Cardiac ventricle fibroblast (primary cell): Measurements from ENCODE around the gene ANKRD37. TPM values are rescaled to one million over a fixed set of nuclear protein-coding genes. Genes with fewer than 3 reads are reported as not detected.

ENCODE experiments used
- total RNA-seq: library from RNA; depleted of rRNA; stranded (reverse); fragments of >200 nt; gene quantifications from 2 replicates; pipeline ENCODE4 v1.2.3, GENCODE V29; 2015

The ANKRD37 gene
- total RNA-seq, result 5.7 and 6.9 TPM in 2 replicates

DNA sequence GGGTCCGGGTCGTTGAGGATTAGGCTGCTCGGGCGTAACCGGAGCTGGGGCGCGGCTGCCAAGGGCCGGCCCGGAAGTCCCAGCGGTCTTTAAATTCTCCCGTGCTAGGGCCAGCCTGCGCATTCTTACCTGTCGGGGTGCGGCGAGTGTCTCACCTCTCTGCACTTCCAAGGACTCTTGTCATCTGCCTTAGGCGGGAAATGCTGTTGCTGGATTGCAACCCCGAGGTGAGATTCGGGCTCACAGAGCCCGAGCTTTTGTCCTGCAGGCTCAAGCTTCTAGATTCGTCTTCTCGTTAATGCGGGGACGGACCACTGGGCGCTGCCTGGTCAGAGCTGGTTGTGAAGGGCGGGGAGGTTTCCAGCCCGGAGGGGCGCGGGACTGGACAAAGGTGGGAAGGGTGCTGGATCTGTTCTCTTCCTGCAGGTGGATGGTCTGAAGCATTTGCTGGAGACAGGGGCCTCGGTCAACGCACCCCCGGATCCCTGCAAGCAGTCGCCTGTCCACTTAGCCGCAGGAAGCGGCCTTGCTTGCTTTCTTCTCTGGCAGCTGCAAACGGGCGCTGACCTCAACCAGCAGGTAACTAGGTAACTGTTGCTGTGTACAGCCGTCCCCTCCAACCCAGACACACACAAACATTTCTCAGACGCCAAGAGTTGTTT is at the start of gene ANKRD37:
Gene ANKRD37, plus strand, starts transcription at position 118 of the 662 bp plus-strand sequence. Its CDS starts 83 bp downstream, at position 201.

DNA sequence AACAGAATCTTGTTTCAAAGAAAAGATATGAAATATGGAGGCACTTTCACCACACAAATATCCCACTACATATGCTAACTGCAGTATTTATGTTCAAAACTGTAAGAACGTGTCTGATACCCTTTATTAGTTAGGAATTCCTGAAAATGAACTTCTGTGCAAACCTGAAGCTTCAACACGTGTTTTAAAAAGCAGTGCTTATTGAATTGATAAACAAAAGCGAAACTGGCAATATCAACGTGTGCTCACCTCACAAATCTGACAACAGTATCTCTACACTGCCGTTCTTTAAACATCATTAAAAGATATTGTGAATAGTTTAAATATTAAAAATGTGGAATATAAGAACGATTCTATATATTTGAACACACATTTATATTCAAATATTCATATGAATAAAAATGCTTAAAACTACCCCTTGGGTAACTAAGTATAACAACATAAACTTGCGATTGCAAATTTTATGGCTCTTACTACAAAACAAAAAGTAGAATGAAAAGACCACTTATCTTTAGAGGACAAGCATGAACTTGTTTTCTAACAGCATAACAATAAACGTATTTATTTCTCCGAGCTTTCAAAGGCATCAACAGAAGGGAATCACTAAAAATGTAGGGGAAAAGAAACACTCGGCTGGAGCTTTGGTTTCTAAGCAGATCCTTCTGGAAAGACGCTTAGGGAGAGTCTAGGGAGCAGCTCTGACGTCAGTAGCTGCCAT is 1.2 kb upstream of the ANKRD37 start, which contains the start of gene LRP2BP:
Gene LRP2BP, minus strand, starts transcription at position 687 of the 718 bp plus-strand sequence. CDS start 17,738 bp downstream, outside the sequence.

GRCh38 chr4:185425647-185426352 is 29.2 kb downstream of the ANKRD37 start, which contains the start of gene UFSP2:
UFSP2 (minus strand) TSS chr4:185425964; CDS start chr4:185425868, 96 bp downstream.

Other genes with a start within 250 kb of the ANKRD37 start
- 24.8 and 29.1 TPM in 2 replicates for gene CFAP97, start 192.8 kb upstream of the ANKRD37 start, total RNA-seq
- 11.4 and 11.8 TPM in 2 replicates for gene SNX25, start 187.2 kb upstream of the ANKRD37 start, total RNA-seq
- 0.37 and 1.1 TPM in 2 replicates for gene LRP2BP, start 917 bp upstream of the ANKRD37 start, total RNA-seq
- 20.9 and 22.2 TPM in 2 replicates for gene UFSP2, start 29.1 kb downstream of the ANKRD37 start, total RNA-seq
- gene CCDC110, start 74.9 kb downstream of the ANKRD37 start, total RNA-seq, result 0.81 and 0.98 TPM in 2 replicates
- 12.6 and 18.0 TPM in 2 replicates for gene PDLIM3, start 138.7 kb downstream of the ANKRD37 start, total RNA-seq